Nephron progenitor cell (in vitro differentiated cells): ENCODE results near the gene C1orf226.
A peak's percentile ranks its signal among the peaks of the same experiment; 100 is the strongest.

Experiments
- DNase-seq: peaks from one replicate; pipeline ENCODE4 v3.0.0; 2021
- H3K27ac Mint-ChIP-seq: 2 replicates; pipeline ENCODE4 v1.8.0; 2021; ENCODE audit warnings: mild to moderate bottlenecking, moderate library complexity, mixed read lengths
- H3K27me3 Mint-ChIP-seq: 2 replicates; pipeline ENCODE4 v1.8.0; 2021; ENCODE audit warnings: mild to moderate bottlenecking, low read depth, mixed read lengths; ENCODE audit not compliant: poor library complexity
- H3K36me3 Mint-ChIP-seq: 2 replicates; pipeline ENCODE4 v1.8.0; 2021; ENCODE audit warnings: low read depth, mixed read lengths
- H3K4me1 Mint-ChIP-seq: 2 replicates; pipeline ENCODE4 v1.8.0; 2021; ENCODE audit warnings: mixed read lengths
- H3K4me3 Mint-ChIP-seq: 2 replicates; pipeline ENCODE4 v1.8.0; 2021; ENCODE audit warnings: mild to moderate bottlenecking, moderate library complexity, mixed read lengths
- H3K9me3 Mint-ChIP-seq: 2 replicates; pipeline ENCODE4 v1.8.0; 2021; ENCODE audit warnings: mild to moderate bottlenecking, moderate library complexity, mixed read lengths
- TF ChIP-seq, protein P1 (sequence below): fragments of 200-600 bp; sonication (generic); IDR thresholded peaks from 2 replicates; pipeline ENCODE4 v1.5.0; 2021; ENCODE audit warnings: antibody characterized with exemption

C1orf226 gene

DNA sequence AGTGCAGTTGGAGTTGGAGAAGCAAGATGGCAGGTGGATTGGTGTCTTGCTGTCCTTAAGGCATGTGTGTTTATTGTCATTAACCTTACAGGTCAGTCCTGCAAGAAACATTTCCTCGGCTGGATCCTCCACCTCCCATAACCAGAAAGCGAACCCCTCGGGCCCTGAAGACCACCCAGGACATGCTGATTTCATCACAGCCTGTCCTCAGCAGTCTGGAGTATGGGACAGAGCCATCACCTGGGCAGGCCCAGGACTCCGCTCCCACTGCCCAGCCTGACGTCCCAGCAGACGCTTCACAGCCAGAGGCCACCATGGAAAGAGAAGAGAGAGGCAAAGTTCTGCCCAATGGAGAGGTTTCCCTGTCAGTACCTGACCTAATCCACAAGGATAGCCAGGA is 1.6 kb downstream of the C1orf226 start:
- TF ChIP-seq, protein P1, sequence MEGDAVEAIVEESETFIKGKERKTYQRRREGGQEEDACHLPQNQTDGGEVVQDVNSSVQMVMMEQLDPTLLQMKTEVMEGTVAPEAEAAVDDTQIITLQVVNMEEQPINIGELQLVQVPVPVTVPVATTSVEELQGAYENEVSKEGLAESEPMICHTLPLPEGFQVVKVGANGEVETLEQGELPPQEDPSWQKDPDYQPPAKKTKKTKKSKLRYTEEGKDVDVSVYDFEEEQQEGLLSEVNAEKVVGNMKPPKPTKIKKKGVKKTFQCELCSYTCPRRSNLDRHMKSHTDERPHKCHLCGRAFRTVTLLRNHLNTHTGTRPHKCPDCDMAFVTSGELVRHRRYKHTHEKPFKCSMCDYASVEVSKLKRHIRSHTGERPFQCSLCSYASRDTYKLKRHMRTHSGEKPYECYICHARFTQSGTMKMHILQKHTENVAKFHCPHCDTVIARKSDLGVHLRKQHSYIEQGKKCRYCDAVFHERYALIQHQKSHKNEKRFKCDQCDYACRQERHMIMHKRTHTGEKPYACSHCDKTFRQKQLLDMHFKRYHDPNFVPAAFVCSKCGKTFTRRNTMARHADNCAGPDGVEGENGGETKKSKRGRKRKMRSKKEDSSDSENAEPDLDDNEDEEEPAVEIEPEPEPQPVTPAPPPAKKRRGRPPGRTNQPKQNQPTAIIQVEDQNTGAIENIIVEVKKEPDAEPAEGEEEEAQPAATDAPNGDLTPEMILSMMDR: no peak
- Mint-ChIP-seq H3K4me3 (no peak overlapping the region), H3K27ac (no peak overlapping the region), H3K36me3 (peaks cover 4% of the 10 kb centered on the region), H3K4me1 (peaks cover 19% of the 10 kb centered on the region), H3K9me3 (no peaks in the 10 kb centered on the region), H3K27me3 (peaks cover 8% of the 10 kb centered on the region)
- no peak for DNase-seq

DNA sequence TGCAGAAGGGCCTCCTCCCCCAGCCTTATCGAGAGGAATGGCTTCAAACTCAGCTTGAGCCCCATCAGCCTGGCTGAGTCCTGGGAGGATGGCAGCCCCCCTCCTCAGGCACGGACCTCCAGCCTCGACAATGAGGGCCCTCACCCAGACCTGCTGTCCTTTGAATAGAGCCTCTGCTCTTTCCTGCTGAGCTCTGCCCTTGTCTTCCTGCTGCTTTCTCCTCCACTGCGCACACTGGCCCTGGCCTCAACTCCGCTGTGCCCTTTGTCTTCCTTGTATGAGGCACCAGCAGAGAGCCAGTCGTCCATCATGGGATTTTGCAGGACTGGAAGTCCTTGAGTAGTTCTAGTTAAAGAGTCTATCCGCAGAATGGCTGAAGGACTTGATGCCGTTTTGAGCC is 2.0 kb downstream of the C1orf226 start:
- Mint-ChIP-seq H3K36me3 (peaks cover 4% of the 10 kb centered on the region), H3K4me3 (no peak overlapping the region), H3K9me3 (no peaks in the 10 kb centered on the region), H3K4me1 (peaks cover 21% of the 10 kb centered on the region), H3K27ac (no peak overlapping the region), H3K27me3 (peaks cover 4% of the 10 kb centered on the region)
- TF ChIP-seq, protein P1: no peak
- DNase-seq: no peak

DNA sequence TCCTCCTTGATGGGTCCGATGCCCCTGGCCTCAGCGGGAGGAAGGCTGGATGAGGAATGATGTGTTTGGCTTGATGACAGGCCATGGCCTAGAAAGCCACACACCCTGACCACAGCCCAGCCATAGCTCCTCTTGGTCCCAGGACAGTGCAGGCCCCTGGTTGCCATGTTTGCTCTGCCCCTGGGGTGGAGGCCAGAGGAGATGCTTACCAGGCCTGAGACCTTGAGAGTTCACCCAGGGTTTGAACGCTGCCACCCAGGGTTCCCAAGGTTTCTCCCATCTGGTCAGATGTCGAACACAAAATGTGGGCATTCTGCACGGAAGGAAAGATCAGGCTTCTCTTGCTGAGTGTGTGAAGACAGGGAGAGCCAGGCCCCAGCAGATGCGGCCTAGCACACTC is 2.6 kb downstream of the C1orf226 start:
- H3K4me3 Mint-ChIP-seq: no peak overlapping the region
- no peaks in the 10 kb centered on the region for H3K9me3 Mint-ChIP-seq
- peaks cover 4% of the 10 kb centered on the region for H3K36me3 Mint-ChIP-seq
- peak overlapping the region; percentile 77 for H3K27ac Mint-ChIP-seq
- DNase-seq: no peak
- H3K4me1 Mint-ChIP-seq: peaks cover 27% of the 10 kb centered on the region
- peaks cover 7% of the 10 kb centered on the region for H3K27me3 Mint-ChIP-seq
- TF ChIP-seq, protein P1: no peak

DNA sequence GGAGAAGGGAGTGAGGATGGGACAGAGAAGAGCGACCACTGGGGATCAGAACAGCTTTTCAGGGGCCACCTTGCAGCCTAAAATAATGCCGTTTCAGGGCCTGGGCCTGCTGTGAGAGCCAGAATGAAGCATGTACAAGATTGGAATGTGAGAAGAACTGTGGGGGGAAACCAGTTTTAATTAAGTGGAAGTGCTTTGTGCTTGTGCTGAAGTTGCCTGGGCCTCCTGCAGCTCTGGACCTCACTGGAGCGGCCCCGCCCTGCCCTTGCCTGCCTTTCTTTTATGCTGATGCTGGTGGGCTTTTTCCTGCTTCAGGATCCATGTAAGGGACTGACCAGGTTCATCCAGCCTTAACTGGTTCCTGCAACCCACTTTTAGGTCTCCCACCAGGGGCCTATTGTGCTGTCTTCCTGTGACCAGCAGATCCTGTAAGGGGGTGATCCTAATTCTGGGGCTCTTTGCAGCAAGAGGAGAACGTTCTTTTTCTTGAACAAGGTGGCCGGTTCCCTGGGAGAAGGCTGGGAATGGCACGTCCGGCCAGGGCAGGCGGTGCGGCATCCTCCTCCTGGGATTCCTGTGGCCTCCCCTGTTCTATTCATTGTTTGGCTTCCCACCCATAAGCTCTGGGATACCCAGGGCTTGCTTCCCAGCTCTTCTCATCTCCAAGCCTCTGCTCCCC is 3.2 kb downstream of the C1orf226 start:
- DNase-seq: no peak
- H3K4me1 Mint-ChIP-seq: peaks cover 33% of the 10 kb centered on the region
- H3K27me3 Mint-ChIP-seq: peaks cover 7% of the 10 kb centered on the region
- H3K4me3 Mint-ChIP-seq: no peak overlapping the region
- H3K27ac Mint-ChIP-seq: peak overlapping the region; percentile 77
- H3K36me3 Mint-ChIP-seq: peaks cover 4% of the 10 kb centered on the region
- TF ChIP-seq, protein P1: no peak
- H3K9me3 Mint-ChIP-seq: no peaks in the 10 kb centered on the region

DNA sequence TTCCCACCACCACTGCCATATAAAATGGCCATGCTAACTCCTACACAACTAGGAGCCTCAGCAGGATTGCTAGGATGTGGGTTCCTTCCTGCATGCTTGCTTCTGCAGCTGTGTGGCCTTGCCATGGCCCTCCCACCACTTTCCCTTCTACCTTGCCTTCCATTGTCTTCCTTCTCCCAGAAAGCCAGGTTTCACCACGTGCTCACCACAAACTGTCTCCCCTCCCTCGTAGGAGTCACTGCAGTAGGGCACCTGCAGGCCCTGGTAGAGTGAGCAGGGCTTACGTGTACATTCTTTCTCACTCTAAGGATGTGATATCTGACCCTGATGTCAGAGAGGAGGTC is 3.7 kb downstream of the C1orf226 start:
- no peak overlapping the region for H3K4me3 Mint-ChIP-seq
- peaks cover 10% of the 10 kb centered on the region for H3K27me3 Mint-ChIP-seq
- DNase-seq: no peak
- TF ChIP-seq, protein P1: no peak
- peaks cover 38% of the 10 kb centered on the region for H3K4me1 Mint-ChIP-seq
- peak overlapping the region; percentile 63 for H3K27ac Mint-ChIP-seq
- H3K9me3 Mint-ChIP-seq: no peaks in the 10 kb centered on the region
- H3K36me3 Mint-ChIP-seq: peaks cover 4% of the 10 kb centered on the region

DNA sequence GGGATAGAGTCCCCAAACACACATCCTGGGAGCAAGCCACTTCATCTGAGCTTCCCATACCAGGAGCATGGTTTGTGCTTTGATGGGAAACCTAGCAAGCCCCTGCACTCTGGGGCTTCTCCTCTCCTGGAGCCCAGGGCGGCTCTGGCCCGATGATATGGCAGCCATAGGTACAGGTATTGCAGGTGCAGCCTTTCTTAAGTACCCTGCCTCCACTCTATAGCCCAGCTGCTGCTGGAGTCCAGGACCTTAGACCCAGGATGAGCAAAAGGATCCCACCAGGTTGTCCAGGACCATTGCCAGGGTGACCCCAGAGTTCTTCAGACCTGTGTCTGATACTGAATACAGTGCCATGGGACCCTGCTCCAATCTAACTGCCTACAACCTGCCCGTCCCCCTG is 4.2 kb downstream of the C1orf226 start:
- H3K4me1 Mint-ChIP-seq: peaks cover 42% of the 10 kb centered on the region
- DNase-seq: no peak
- no peak overlapping the region for H3K27ac Mint-ChIP-seq
- peaks cover 10% of the 10 kb centered on the region for H3K27me3 Mint-ChIP-seq
- H3K4me3 Mint-ChIP-seq: no peak overlapping the region
- TF ChIP-seq, protein P1: no peak
- peaks cover 4% of the 10 kb centered on the region for H3K36me3 Mint-ChIP-seq
- no peaks in the 10 kb centered on the region for H3K9me3 Mint-ChIP-seq
